Measurements from ENCODE around the gene MAGI1. TPM values are rescaled to one million over a fixed set of nuclear protein-coding genes. Genes with fewer than 3 reads are reported as not detected.

Gene MAGI1
- total and polyA plus RNA-seq, 2 donors (not counting 1 experiment from before 2014, with no cell fraction given), result 15.7 to 23.7 TPM

GRCh38 chr3:66004244-66004643, 34.5 kb downstream of the MAGI1 start:
- Histone ChIP-seq H3K27ac (ENCODE audit: insufficient read depth, low read length) (no peak overlapping the region), H3K4me1 (ENCODE audit: control insufficient read depth, extremely low read depth, insufficient read depth, low read length) (no peaks in the 10 kb centered on the region), H4K20me1 (ENCODE audit: control insufficient read depth, extremely low read depth, insufficient read depth, low read length) (no peaks in the 10 kb centered on the region), H2AFZ (ENCODE audit: low read length) (no peak overlapping the region), H3K4me3 (replicated peaks in 1 of 4; ENCODE audit: control extremely low read depth in 1 of 4, insufficient read depth in 1 of 4, low read depth in 3 of 4, low read length in 4 of 4) (no peak overlapping the region), H3K4me2 (ENCODE audit: extremely low read depth, insufficient read depth, low read length) (no peak overlapping the region), H3K27me3 (ENCODE audit: control insufficient read depth, insufficient read depth, low read length) (no peaks in the 10 kb centered on the region), H3K9me3 (ENCODE audit: control insufficient read depth, insufficient read depth, low read depth, low read length) (no peaks in the 10 kb centered on the region), H3K79me2 (ENCODE audit: control insufficient read depth, insufficient read depth, low read length) (peaks cover 5% of the 10 kb centered on the region), H3K9ac (ENCODE audit: insufficient read depth, low read length) (no peak overlapping the region), H3K36me3 (ENCODE audit: control insufficient read depth, insufficient read depth, low read length) (no peaks in the 10 kb centered on the region)
- no peak for DNase-seq (ENCODE audit: low read depth in 2 of 2)
- no peak for TF ChIP-seq EZH2 (IDR thresholded peaks at IDR 0.05; ENCODE audit: low read length, missing control alignments)
- TF ChIP-seq CTCF (conservative IDR thresholded peaks at IDR 0.05 in 1 of 2, IDR thresholded peaks at IDR 0.05 in 1 of 2; ENCODE audit: low read depth in 1 of 2, low read length in 2 of 2), result no peak

DNA sequence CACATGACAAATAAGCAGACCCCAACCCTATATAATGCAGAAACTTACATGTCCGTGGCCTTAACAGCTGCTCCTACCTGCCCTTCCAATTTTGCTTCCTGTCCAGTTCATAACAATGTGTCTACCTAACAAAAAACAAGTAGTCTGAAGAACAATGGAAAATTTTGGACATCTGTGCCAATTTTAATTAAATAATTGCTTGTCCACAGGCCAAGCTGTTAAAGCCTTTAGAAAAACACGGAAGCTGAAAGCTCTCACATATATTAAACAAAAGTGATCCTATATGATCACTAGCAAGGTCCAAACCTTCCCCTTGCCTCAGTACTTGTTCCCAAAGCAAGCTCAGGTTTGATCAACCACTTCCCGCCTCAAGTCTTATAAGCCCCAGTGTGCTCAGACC, 37.1 kb downstream of the MAGI1 start:
- Histone ChIP-seq H3K4me1 (ENCODE audit: control insufficient read depth, extremely low read depth, insufficient read depth, low read length) (peaks cover 3% of the 10 kb centered on the region), H2AFZ (ENCODE audit: low read length) (no peak overlapping the region), H3K9me3 (ENCODE audit: control insufficient read depth, insufficient read depth, low read depth, low read length) (no peaks in the 10 kb centered on the region), H3K4me2 (ENCODE audit: extremely low read depth, insufficient read depth, low read length) (no peak overlapping the region), H3K4me3 (replicated peaks in 1 of 4; ENCODE audit: control extremely low read depth in 1 of 4, insufficient read depth in 1 of 4, low read depth in 3 of 4, low read length in 4 of 4) (no peak overlapping the region), H3K27ac (ENCODE audit: insufficient read depth, low read length) (no peak overlapping the region), H4K20me1 (ENCODE audit: control insufficient read depth, extremely low read depth, insufficient read depth, low read length) (no peaks in the 10 kb centered on the region), H3K36me3 (ENCODE audit: control insufficient read depth, insufficient read depth, low read length) (no peaks in the 10 kb centered on the region), H3K27me3 (ENCODE audit: control insufficient read depth, insufficient read depth, low read length) (no peaks in the 10 kb centered on the region), H3K79me2 (ENCODE audit: control insufficient read depth, insufficient read depth, low read length) (no peaks in the 10 kb centered on the region), H3K9ac (ENCODE audit: insufficient read depth, low read length) (no peak overlapping the region)
- no peak for DNase-seq (ENCODE audit: low read depth in 2 of 2)
- TF ChIP-seq EZH2 (IDR thresholded peaks at IDR 0.05; ENCODE audit: low read length, missing control alignments), result no peak
- TF ChIP-seq CTCF (conservative IDR thresholded peaks at IDR 0.05 in 1 of 2, IDR thresholded peaks at IDR 0.05 in 1 of 2; ENCODE audit: low read depth in 1 of 2, low read length in 2 of 2), result no peak

DNA sequence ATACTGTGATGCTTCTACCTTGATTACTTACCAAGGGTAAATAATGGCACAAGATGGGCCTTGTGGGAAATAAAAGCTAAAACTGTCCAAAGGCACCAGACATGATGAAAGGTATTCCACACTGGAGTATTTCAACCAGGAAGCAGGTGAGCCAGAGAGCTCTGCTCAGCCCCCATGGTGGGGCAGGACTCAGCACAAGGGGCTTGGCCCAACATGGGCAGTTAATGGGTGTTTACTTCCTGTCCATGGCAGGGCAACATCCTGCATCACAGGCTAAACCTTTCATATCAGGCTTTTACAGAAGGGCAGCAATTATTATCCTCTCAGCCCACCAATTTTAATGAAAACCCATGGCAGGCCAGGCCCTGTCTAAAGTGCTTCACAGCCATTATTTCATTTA, 38.2 kb downstream of the MAGI1 start:
- TF ChIP-seq EZH2 (IDR thresholded peaks at IDR 0.05; ENCODE audit: low read length, missing control alignments) (no peak), CTCF (conservative IDR thresholded peaks at IDR 0.05 in 1 of 2, IDR thresholded peaks at IDR 0.05 in 1 of 2; ENCODE audit: low read depth in 1 of 2, low read length in 2 of 2) (no peak)
- no peaks in the 10 kb centered on the region for H3K27me3 ChIP-seq (ENCODE audit: control insufficient read depth, insufficient read depth, low read length)

More for the DNA sequence above, 38.2 kb downstream of the MAGI1 start:
- Histone ChIP-seq H3K4me1 (ENCODE audit: control insufficient read depth, extremely low read depth, insufficient read depth, low read length) (peaks cover 3% of the 10 kb centered on the region), H4K20me1 (ENCODE audit: control insufficient read depth, extremely low read depth, insufficient read depth, low read length) (no peaks in the 10 kb centered on the region), H3K9me3 (ENCODE audit: control insufficient read depth, insufficient read depth, low read depth, low read length) (no peaks in the 10 kb centered on the region), H3K27ac (ENCODE audit: insufficient read depth, low read length) (no peak overlapping the region), H3K36me3 (ENCODE audit: control insufficient read depth, insufficient read depth, low read length) (no peaks in the 10 kb centered on the region), H3K79me2 (ENCODE audit: control insufficient read depth, insufficient read depth, low read length) (no peaks in the 10 kb centered on the region), H3K9ac (ENCODE audit: insufficient read depth, low read length) (no peak overlapping the region), H3K4me3 (replicated peaks in 1 of 4; ENCODE audit: control extremely low read depth in 1 of 4, insufficient read depth in 1 of 4, low read depth in 3 of 4, low read length in 4 of 4) (no peak overlapping the region), H2AFZ (ENCODE audit: low read length) (no peak overlapping the region), H3K4me2 (ENCODE audit: extremely low read depth, insufficient read depth, low read length) (no peak overlapping the region)
- no peak for DNase-seq (ENCODE audit: low read depth in 2 of 2)
